Esophagus squamous epithelium (tissue), 4 donors: Measurements from ENCODE around the gene ZMIZ1.

Source experiments
- CTCF ChIP-seq, 6 experiments: fragments of 450-650 bp in 4 of 6; fragments of 200-600 bp in 2 of 6; sonication (generic) in 2 of 6; IDR thresholded peaks; one replicate each; pipeline ENCODE4 v1.5.1; 2016 to 2019; ENCODE audit warnings: antibody characterized with exemption in 6 of 6, mild to moderate bottlenecking in 4 of 6, moderate library complexity in 4 of 6
- POLR2A ChIP-seq, 4 donors: fragments of 450-650 bp; IDR thresholded peaks; one replicate each; pipeline ENCODE4 v1.6.1; 2017; ENCODE audit warnings: antibody characterized with exemption in 4 of 4, mild to moderate bottlenecking in 4 of 4, moderate library complexity in 3 of 4

GRCh38 chr10:79181698-79182521 lies 113.1 kb downstream of the ZMIZ1 start:
- TF ChIP-seq CTCF (IDR thresholded peaks at IDR 0.05) (no peak), POLR2A (IDR thresholded peaks at IDR 0.05) (no peak)
